Mucosa of gallbladder (tissue), 1 donor: ENCODE results near the gene RAB6B. TPM values are rescaled to one million over a fixed set of nuclear protein-coding genes. Genes with fewer than 3 reads are reported as not detected.
"Not testable (repeated sequence)": the region's sequence is repeated elsewhere in the genome, so short reads cannot be mapped to it uniquely, and the experiment has no call there.

Experiments used
- DNase-seq: peaks from one replicate; pipeline ENCODE4 v3.0.0-alpha.2; 2020; ENCODE audit warnings: low spot score
- total RNA-seq: library from RNA; stranded (reverse); gene quantifications from one replicate; pipeline ENCODE4 v1.2.1, GENCODE V29; 2021
- donor health status: DM: no; HTN: no; CAD: no.

The RAB6B gene
- total RNA-seq, 1 donor from 2014 or later = 8.4 TPM

GRCh38 chr3:133820129-133820528 lies 75.6 kb downstream of the RAB6B start:
- DNase-seq = no peak

DNA sequence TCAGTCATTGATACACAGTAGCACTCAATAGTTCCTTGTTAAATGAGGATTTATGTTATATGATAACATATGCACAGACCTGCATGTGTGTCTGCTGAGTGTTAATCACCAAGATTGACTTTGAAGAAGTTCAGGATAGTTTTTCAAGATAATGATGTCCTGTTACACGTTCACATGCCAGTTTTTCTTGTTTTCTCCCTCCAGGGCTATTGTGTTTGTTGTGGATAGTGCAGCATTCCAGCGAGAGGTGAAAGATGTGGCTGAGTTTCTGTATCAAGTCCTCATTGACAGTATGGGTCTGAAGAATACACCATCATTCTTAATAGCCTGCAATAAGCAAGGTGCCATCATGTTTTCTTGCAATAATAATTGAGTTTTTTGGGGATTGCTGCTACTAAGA lies 80.3 kb downstream of the RAB6B start:
- DNase-seq = no peak

DNA sequence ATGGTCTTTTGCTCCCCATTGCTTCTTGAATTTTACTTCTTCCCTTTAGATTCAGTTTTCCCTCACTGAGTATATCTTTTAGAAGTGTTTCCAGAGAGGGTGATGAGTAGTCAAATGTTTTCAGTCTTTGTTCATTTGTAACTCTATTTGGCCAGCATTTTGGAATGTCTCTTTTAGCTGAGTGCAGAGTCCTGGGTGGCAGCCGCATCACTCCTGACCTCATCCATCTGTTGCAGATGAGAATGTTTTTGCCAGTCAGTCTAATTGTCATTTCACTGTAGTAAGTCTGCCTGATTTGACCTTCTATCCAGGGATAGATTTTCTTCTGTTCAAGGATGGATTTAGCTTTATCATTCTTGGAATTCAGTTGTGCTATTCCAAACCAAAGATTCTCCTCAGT lies 82.8 kb downstream of the RAB6B start:
- no peak for DNase-seq

DNA sequence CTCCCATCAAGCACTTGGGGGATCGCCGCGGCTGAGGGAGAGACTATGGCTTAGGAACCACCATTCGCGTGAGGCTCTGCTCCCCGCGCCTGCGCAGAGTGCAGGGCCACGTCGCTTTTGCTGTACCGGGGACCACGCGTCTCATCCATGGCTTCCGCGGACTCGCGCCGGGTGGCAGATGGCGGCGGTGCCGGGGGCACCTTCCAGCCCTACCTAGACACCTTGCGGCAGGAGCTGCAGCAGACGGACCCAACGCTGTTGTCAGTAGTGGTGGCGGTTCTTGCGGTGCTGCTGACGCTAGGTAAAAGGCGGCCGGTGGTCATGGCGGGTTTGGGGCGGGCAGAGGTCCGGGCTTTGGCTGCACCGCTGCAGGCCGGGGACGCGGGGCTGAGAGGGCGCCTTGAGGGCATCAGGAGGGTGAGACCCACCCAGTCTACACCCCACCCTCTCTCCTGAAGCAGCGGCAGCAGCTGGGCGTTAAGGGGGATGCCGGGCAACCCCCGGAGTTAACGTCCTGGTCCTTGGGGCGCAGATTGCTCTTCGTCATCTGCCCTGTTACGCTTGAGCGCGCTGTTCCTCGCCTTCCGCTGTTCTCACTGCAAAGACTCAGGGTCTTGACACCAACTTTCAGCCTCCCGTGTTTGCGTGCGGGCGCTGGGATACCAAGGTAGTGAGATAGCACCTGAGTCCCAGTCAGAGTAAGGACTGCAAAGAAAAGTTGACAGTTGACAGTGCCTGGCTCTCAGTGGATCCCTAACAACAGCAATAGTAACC lies 89.8 kb downstream of the RAB6B start, which contains the start of gene SRPRB:
TSS of gene SRPRB (plus strand) at position 114 of the 774 bp plus-strand sequence. CDS start at position 148, 34 bp downstream.
- peak; percentile 96 for DNase-seq

DNA sequence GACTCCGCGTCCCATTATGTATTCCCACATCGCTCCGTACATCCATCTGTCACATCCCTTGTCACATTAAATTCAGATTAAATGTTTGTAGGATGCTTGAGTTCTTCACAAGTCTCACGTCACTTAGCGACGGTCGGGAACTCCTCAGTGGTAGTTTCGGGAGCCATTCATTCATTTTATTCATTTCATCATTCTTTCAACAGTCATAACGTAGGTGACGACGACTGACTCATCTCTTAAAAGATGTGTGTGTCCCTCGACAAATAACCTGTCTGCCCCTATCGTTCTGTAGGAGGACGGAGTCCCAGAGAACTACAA lies 90.3 kb downstream of the RAB6B start:
- no peak for DNase-seq

DNA sequence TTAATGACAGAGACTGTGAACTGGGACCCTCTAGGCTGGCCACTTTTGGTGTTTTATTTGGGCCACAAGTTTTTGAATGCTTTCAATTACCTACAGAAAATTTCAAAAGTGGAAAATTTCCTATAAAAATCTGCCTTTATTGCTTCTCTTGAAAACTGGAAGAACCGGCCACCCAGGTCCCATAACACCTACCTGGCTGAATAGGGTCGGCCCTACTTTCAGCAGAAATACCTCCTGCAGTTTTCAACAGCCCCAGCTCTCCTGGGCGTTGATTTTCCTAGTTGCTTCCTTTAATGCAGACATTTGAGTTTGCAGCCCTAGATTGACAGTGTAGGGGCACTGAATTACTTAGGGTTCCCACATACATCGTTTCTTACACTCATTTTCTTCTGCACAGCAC lies 90.8 kb downstream of the RAB6B start:
- no peak for DNase-seq

DNA sequence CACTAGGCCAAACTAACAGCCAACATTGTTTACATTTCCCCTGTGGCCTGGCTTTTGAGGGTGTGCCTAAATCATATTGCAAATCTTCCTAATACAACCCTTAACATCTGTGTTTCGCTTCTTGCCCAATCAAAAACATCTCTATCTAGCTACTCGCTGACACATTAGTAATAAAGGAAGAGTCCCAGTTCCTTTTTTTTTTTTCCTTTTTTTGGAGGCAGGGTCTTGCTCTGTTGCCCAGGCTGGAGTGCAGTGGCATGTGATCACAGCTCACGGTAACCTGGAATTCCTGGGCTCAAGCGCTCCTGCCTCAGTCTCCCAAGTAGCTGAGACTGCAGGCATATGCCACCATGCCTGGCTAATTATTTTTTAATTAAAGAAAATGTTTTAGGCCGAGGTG lies 92.2 kb downstream of the RAB6B start:
- no peak for DNase-seq

- no peak for DNase-seq
These were observed 95.7 kb downstream of the RAB6B start for GRCh38 chr3:133799794-133800585.

GRCh38 chr3:133797396-133798105 lies 98.1 kb downstream of the RAB6B start:
- no peak for DNase-seq

- no peak for DNase-seq
These were observed 103.4 kb downstream of the RAB6B start for GRCh38 chr3:133792171-133792763.

- DNase-seq = no peak
These were observed 107.7 kb downstream of the RAB6B start for GRCh38 chr3:133788024-133788423.

- DNase-seq = no peak
These were observed 111.9 kb downstream of the RAB6B start for GRCh38 chr3:133783762-133784161.

DNA sequence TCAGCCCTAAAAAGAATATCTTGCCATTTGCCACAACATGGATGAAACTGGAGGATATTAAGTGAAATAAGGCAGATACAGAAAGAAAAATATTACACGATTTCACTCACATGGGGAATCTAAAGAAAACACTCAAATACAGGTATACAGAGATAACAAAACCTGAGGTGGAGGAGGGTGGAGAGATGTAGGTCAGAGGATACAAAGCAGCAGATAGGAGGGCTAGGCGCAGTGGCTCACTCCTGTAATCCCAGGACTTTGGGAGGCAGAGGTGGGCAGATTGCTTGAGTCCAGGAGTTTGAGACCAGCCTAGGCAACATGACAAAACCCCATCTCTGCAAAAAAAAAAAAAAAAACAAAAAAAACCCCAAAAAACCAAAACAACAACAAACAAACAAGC lies 113.2 kb downstream of the RAB6B start:
- no peak for DNase-seq

- DNase-seq = no peak
These were observed 114.1 kb downstream of the RAB6B start for GRCh38 chr3:133781570-133781969.

DNA sequence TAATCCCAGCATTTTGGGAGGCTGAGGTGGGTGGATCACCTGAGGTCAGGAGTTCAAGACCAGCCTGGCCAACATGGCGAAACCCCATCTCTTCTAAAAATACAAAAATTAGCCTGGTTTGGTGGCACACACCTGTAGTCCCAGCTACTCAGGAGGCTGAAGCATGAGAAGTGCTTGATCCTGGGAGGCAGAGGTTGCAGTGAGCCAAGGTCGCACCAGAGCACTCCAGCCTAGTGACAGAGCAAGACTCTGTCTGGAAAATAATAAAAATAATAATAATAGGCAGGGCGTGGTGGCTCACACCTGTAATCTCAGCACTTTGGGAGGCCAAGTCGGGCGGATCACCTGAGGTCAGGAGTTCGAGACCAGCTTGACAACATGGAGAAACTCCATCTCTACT lies 114.9 kb downstream of the RAB6B start:
- not testable (repeated sequence) for DNase-seq

GRCh38 chr3:133779626-133780203 lies 116.0 kb downstream of the RAB6B start:
- DNase-seq = no peak

GRCh38 chr3:133777807-133778568 lies 117.7 kb downstream of the RAB6B start:
- DNase-seq = no peak

- no peak for DNase-seq
These were observed 118.8 kb downstream of the RAB6B start for GRCh38 chr3:133776794-133777438.

DNA sequence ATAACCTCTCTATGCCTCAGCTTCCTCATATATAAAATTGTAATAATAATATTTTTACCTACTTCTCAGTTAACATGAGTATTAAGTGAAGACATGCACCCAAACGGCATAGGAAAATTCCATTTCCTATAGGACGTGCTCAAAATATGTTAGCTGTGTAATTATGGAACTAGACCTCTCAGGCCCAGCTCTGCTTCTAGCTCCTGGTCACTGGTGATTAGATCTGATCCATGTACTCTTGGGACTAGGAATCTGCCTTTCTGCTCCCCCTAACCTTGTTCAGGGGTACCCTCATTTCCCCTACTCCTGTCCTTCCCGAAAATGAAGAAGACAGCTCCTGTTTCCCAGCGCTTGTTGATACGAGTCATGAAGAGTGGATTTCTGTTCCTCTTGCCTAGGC lies 119.8 kb downstream of the RAB6B start:
- DNase-seq = no peak

- no peak for DNase-seq
These were observed 120.4 kb downstream of the RAB6B start for GRCh38 chr3:133775309-133775708.
